GM12878 (cell line): ENCODE results near the gene PPP1R14D. TPM values are rescaled to one million over a fixed set of nuclear protein-coding genes. Genes with fewer than 3 reads are reported as not detected.
A peak's percentile ranks its signal among the peaks of the same experiment; 100 is the strongest.

ENCODE experiments used
- ATAC-seq: fragments of 200-7000 bp; cut with Tn5 transposase; 3 replicates; pipeline ENCODE4 v1.9.1; 2020; ENCODE audit warnings: mild to moderate bottlenecking, moderate library complexity
- BruUV-seq: library from RNA; stranded (reverse); fragments of 400-500 nt; replicated peaks from 2 replicates; lab custom pipeline; 2021; lab: Mats Ljungman, UMichigan
- CTCF ChIA-PET: fragments of 300-600 bp; sonication (Branson Sonifier 250); formaldehyde crosslinking; extraction: SDS; loops from one replicate; lab custom pipeline; 2021; ENCODE audit warnings: inconsistent platforms; lab: Yijun Ruan, JAX
- POLR2A ChIA-PET: fragments of 350-600 bp; formaldehyde crosslinking; extraction: SDS; loops from one replicate; lab custom pipeline; 2021; ENCODE audit warnings: inconsistent platforms; lab: Charles Lee
- RAD21 ChIA-PET: fragments of 300-600 bp; sonication (Branson Sonifier 250); formaldehyde crosslinking; loops from one replicate; lab custom pipeline; 2023; ENCODE audit warnings: antibody characterized with exemption; ENCODE audit not compliant: unreplicated experiment; lab: Charles Lee
- SMC1A ChIA-PET: fragments of 300-600 bp; sonication (Branson Sonifier 250); formaldehyde crosslinking; loops from one replicate; lab custom pipeline; 2023; ENCODE audit not compliant: unreplicated experiment, uncharacterized antibody; lab: Charles Lee
- DNase-seq: peaks from one replicate; pipeline ENCODE4 v3.0.0-alpha.2; 2011; ENCODE audit warnings: low read depth, low spot score
- FAIRE-seq: peaks from 3 replicates; lab custom pipeline; 2011; peaks lifted over from hg19 to GRCh38; lab: Jason Lieb, UNC
- H2AFZ ChIP-seq: 2 replicates; pipeline ENCODE4 v1.6.0; 2011; ENCODE audit warnings: low read depth, low read length, control low read depth; ENCODE audit not compliant: control insufficient read depth
- H3K27ac ChIP-seq: 2 replicates; pipeline ENCODE4 v1.5.1; 2011; ENCODE audit warnings: control low read depth; ENCODE audit not compliant: control insufficient read depth, insufficient read depth
- H3K27me3 ChIP-seq, 2 experiments: replicated peaks in 1 of 2; 2 replicates each; pipeline versions ENCODE4 v1.6.0 to v1.6.1; 2011; ENCODE audit warnings: low read length in 1 of 2; ENCODE audit not compliant: control insufficient read depth in 2 of 2, insufficient read depth in 2 of 2
- H3K36me3 ChIP-seq, 2 experiments: 2 replicates each; pipeline ENCODE4 v1.5.1; 2011; ENCODE audit warnings: low read length in 1 of 2; ENCODE audit not compliant: control insufficient read depth in 2 of 2, insufficient read depth in 2 of 2
- H3K4me1 ChIP-seq: 2 replicates; pipeline ENCODE4 v1.6.1; 2011; ENCODE audit warnings: mild to moderate bottlenecking, low read length, moderate library complexity, mixed read lengths; ENCODE audit not compliant: control insufficient read depth, insufficient read depth
- H3K4me2 ChIP-seq: 2 replicates; pipeline ENCODE4 v1.6.0; 2011; ENCODE audit warnings: control low read depth; ENCODE audit not compliant: control insufficient read depth, insufficient read depth
- H3K4me3 ChIP-seq: fragments of 200-600 bp; sonication (generic); 2 replicates; pipeline ENCODE4 v1.5.1; 2016
- H3K79me2 ChIP-seq: 2 replicates; pipeline ENCODE4 v1.6.0; 2011; ENCODE audit warnings: low read length; ENCODE audit not compliant: control insufficient read depth, insufficient read depth
- H3K9ac ChIP-seq: 2 replicates; pipeline ENCODE4 v1.8.0; 2011; ENCODE audit warnings: low read length, control low read depth, mixed read lengths; ENCODE audit not compliant: control insufficient read depth, insufficient read depth
- H3K9me3 ChIP-seq: replicated peaks from 3 replicates; pipeline ENCODE4 v1.5.1; 2011; ENCODE audit warnings: mild to moderate bottlenecking, low read length; ENCODE audit not compliant: control insufficient read depth, insufficient read depth
- H4K20me1 ChIP-seq: 2 replicates; pipeline ENCODE4 v1.6.0; 2011; ENCODE audit not compliant: control insufficient read depth, insufficient read depth
- ATF2 ChIP-seq: IDR thresholded peaks from 2 replicates; pipeline ENCODE4 v1.6.1; 2012; ENCODE audit warnings: low read length, inconsistent platforms
- CBX5 ChIP-seq: sonication (generic); IDR thresholded peaks from 2 replicates; pipeline ENCODE4 v1.6.1; 2016; ENCODE audit warnings: low read depth, moderate library complexity, mild to moderate bottlenecking, inconsistent platforms
- ETV6 ChIP-seq, 2 experiments: fragments of 450-650 bp in 1 of 2; IDR thresholded peaks in 1 of 2; conservative IDR thresholded peaks in 1 of 2; 2 replicates each; pipeline ENCODE4 v1.6.1; 2014; ENCODE audit warnings: antibody characterized with exemption in 1 of 2, borderline replicate concordance in 1 of 2, low read depth in 1 of 2, mild to moderate bottlenecking in 1 of 2, moderate library complexity in 1 of 2
- IKZF1 ChIP-seq: fragments of 450-650 bp; conservative IDR thresholded peaks from 2 replicates; pipeline ENCODE4 v1.6.1; 2017; ENCODE audit warnings: antibody characterized with exemption, mild to moderate bottlenecking
- LARP7 ChIP-seq: fragments of 450-650 bp; IDR thresholded peaks from 2 replicates; pipeline ENCODE4 v1.6.1; 2017; ENCODE audit warnings: mild to moderate bottlenecking
- POLR2AphosphoS5 ChIP-seq: IDR thresholded peaks from 2 replicates; pipeline ENCODE4 v1.6.1; 2011; ENCODE audit warnings: mild to moderate bottlenecking, low read length, inconsistent platforms
- SRF ChIP-seq, 2 experiments: IDR thresholded peaks; 2 replicates each; pipeline ENCODE4 v1.6.1; 2011; ENCODE audit warnings: low read depth in 2 of 2, low read length in 2 of 2, mild to moderate bottlenecking in 1 of 2, moderate library complexity in 1 of 2
- WRNIP1 ChIP-seq: IDR thresholded peaks from 2 replicates; pipeline ENCODE4 v1.6.1; 2011; ENCODE audit warnings: low read depth, low read length, improper control_type of control experiment, borderline replicate concordance
- ZNF592 ChIP-seq: fragments of 450-650 bp; IDR thresholded peaks from 2 replicates; pipeline ENCODE4 v1.6.1; 2017; ENCODE audit warnings: mild to moderate bottlenecking, moderate library complexity
- WGBS: methylation state at CpG from one replicate; pipeline ENCODE4 v1.1.6; 2016; ENCODE audit warnings: low lambda C conversion rate; ENCODE audit not compliant: insufficient replicate concordance, insufficient coverage; ENCODE audit errors: missing lambda C conversion rate; 5-methylcytosine and 5-hydroxymethylcytosine counted together
- in situ Hi-C: fragments of 300-500 bp; cut with MboI; formaldehyde crosslinking; loops from 9 replicates; pipeline ENCODE4 v1.14.3; 2018; ENCODE audit warnings: mixed read lengths
- intact Hi-C: fragments of 100-400 bp; cut with micrococcal nuclease; formaldehyde crosslinking; loops from one replicate; pipeline ENCODE4 v1.14.2; 2022; ENCODE audit not compliant: unreplicated experiment
- polyA plus RNA-seq, 11 experiments: library from polyadenylated mRNA; depleted of rRNA in 4 of 11; unstranded in 6 of 11; stranded (reverse) in 5 of 11; fragments of >200 nt; fragmentation: Nextera tagmentation in 4 of 11; fragmentation: Illumina TruSeq in 1 of 11; extraction: Ambion mirVana in 4 of 11; extraction: Trizol in 1 of 11; gene quantifications; 1 replicate in 1 of 11; 2 replicates in 10 of 11; pipeline versions ENCODE4 v1.2.1 to v1.2.3, GENCODE V29; 2011 to 2016; ENCODE audit warnings: inconsistent platforms in 2 of 11, missing spikeins in 2 of 11, low read depth in 1 of 11
- total RNA-seq, 4 experiments: library from RNA; depleted of rRNA in 3 of 4; stranded (reverse); fragments of >200 nt in 3 of 4; fragmentation: Illumina TruSeq in 1 of 4; extraction: Trizol in 1 of 4; gene quantifications; 2 replicates each; pipeline versions ENCODE4 v1.2.1 to v1.2.3, GENCODE V29; 2013 to 2021
- TF ChIP-seq, protein P1 (sequence below): IDR thresholded peaks from 2 replicates; pipeline ENCODE4 v1.6.1; 2011; ENCODE audit warnings: borderline replicate concordance, low read depth, mild to moderate bottlenecking, moderate library complexity, low read length; ENCODE audit not compliant: insufficient read depth, poor library complexity, severe bottlenecking
- TF ChIP-seq, protein P2 (sequence below): fragments of 450-650 bp; IDR thresholded peaks from 2 replicates; pipeline ENCODE4 v1.6.1; 2016; ENCODE audit warnings: mild to moderate bottlenecking

Gene PPP1R14D
- total and polyA plus RNA-seq, 10 of the 15 experiments (the other 5 are each of a cell fraction or from before 2014, with no cell fraction given), result 0.10 TPM; not detected in 9

DNA sequence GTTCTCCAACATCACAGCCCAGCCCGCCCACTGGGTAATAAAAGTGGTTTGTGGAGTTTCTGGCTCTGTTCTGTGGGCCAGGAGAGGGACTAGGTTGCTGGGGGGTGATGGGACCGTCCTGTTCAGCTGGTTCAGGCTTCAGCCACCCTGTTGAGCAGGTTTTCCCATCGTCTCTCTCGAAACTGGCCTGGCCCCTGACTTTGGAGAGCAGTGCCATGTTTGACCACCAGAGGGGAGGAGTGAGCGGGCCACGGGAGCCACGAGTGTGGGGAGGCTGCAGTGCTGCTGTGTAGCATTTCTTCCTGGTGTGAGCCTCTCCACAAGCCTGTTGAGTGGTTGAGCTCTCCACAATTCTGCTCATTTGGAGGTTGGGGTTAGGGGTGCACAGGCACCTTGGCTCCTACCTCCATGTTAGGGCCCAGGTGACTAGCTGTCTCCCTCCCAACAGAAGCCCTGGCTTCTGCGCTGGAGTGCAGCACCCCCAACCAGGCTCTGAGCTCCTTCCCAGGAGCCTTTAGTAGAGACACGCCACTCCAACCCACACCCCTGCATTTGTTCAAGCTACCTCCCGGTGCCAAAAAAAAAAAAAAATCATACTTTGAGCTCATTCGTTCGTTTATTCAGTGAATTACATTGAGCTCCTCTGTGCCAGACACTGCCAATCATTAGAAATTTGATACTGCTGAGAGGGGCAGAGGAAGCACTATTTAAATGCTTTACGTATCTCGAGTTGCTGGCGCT is 29.3 kb upstream of the PPP1R14D start (continued):
- no peak for TF ChIP-seq LARP7
- TF ChIP-seq, protein P1, sequence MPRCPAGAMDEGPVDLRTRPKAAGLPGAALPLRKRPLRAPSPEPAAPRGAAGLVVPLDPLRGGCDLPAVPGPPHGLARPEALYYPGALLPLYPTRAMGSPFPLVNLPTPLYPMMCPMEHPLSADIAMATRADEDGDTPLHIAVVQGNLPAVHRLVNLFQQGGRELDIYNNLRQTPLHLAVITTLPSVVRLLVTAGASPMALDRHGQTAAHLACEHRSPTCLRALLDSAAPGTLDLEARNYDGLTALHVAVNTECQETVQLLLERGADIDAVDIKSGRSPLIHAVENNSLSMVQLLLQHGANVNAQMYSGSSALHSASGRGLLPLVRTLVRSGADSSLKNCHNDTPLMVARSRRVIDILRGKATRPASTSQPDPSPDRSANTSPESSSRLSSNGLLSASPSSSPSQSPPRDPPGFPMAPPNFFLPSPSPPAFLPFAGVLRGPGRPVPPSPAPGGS, result no peak
- TF ChIP-seq POLR2AphosphoS5, result no peak
- TF ChIP-seq IKZF1, result peak; percentile 24; the same call in 1 of the 2 replicates
- TF ChIP-seq, protein P2, sequence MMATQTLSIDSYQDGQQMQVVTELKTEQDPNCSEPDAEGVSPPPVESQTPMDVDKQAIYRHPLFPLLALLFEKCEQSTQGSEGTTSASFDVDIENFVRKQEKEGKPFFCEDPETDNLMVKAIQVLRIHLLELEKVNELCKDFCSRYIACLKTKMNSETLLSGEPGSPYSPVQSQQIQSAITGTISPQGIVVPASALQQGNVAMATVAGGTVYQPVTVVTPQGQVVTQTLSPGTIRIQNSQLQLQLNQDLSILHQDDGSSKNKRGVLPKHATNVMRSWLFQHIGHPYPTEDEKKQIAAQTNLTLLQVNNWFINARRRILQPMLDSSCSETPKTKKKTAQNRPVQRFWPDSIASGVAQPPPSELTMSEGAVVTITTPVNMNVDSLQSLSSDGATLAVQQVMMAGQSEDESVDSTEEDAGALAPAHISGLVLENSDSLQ, result no peak
- TF ChIP-seq CBX5, result no peak
- TF ChIP-seq, all 136 proteins: peak for 15

GRCh38 chr15:40856746-40857145 is 28.2 kb upstream of the PPP1R14D start:
- Histone ChIP-seq H3K79me2 (no peaks in the 10 kb centered on the region), H3K4me3 (no peak overlapping the region), H3K4me2 (no peak overlapping the region), H4K20me1 (no peaks in the 10 kb centered on the region), H3K9ac (no peak overlapping the region), H3K9me3 (no peaks in the 10 kb centered on the region), H3K27me3 (no peaks in the 10 kb centered on the region), H3K27ac (no peak overlapping the region), H3K36me3 (peaks cover 0 to 2% of the 10 kb centered on the region in 2 experiments; a peak in 2 of 4 replicates), H2AFZ (no peak overlapping the region), H3K4me1 (peaks cover 4% of the 10 kb centered on the region)
- ChIA-PET CTCF (interaction anchor here (0.6 to 7.5 kb wide), 13 partner anchors 10 to 1105 kb away, joined by 3 to 140 read pairs (median 5); partner anchors contain the start of genes DNAJC17, SPINT1 and ZFYVE19), RAD21 (interaction anchor here (0.6 to 4.0 kb wide), 7 partner anchors 11 to 181 kb away, joined by 3 to 41 read pairs (median 4); partner anchors contain the start of genes C15orf62 and SPINT1), POLR2A (interaction anchor here (1.9 to 2.5 kb wide), 2 partner anchors 9 to 46 kb away, joined by 4 to 17 read pairs; no protein-coding TSS in a partner anchor), SMC1A (interaction anchor here (1.0 to 8.5 kb wide), 11 partner anchors 9 to 162 kb away, joined by 3 to 290 read pairs (median 15); partner anchors contain the start of genes PPP1R14D, RAD51, RHOV and SPINT1)
- no TSS peak for BruUV-seq
- in situ Hi-C loops (loop anchor here (5.0 kb wide), 1 partner anchor 36 kb away; the partner anchor contains the start of gene VPS18), intact Hi-C loops (loop anchor here (1.0 kb wide), 1 partner anchor 38 kb away; the partner anchor contains the start of gene VPS18)
- DNase-seq, result no peak
- ATAC-seq, result no peak
- FAIRE-seq, result no peak
- WGBS, result 30% methylated on average over 8 of the region's 8 CpGs
- TF ChIP-seq ATF2 (no peak), WRNIP1 (no peak), POLR2AphosphoS5 (no peak), SRF (IDR thresholded peaks at IDR 0.05; ENCODE audit: low read depth in 2 of 2, low read length in 2 of 2) (no peak), ETV6 (conservative IDR thresholded peaks at IDR 0.05 in 1 of 2, IDR thresholded peaks at IDR 0.05 in 1 of 2; ENCODE audit: borderline replicate concordance in 1 of 2, low read depth in 1 of 2) (no peak), ZNF592 (no peak)
